Effector memory CD4-positive, alpha-beta T cell (primary cell): Measurements from ENCODE around the gene DPT.

Experiments
- DNase-seq, 3 donors: peaks; one replicate each; pipeline ENCODE4 v3.0.0-alpha.2; 2020
- H3K27ac ChIP-seq: 2 replicates; pipeline ENCODE4 v1.7.0; 2013; ENCODE audit warnings: mild to moderate bottlenecking, low read length, moderate library complexity; ENCODE audit not compliant: insufficient read depth, poor library complexity, severe bottlenecking
- H3K27me3 ChIP-seq: replicated peaks from 2 replicates; pipeline ENCODE4 v1.7.0; 2013; ENCODE audit warnings: mild to moderate bottlenecking, low read length; ENCODE audit not compliant: insufficient read depth, control insufficient read depth, poor library complexity, severe bottlenecking
- H3K36me3 ChIP-seq: 2 replicates; pipeline ENCODE4 v1.7.0; 2013; ENCODE audit warnings: mild to moderate bottlenecking, low read length, moderate library complexity; ENCODE audit not compliant: control insufficient read depth, insufficient read depth
- H3K4me1 ChIP-seq: 2 replicates; pipeline ENCODE4 v1.7.0; 2013; ENCODE audit warnings: low read length, mild to moderate bottlenecking; ENCODE audit not compliant: control insufficient read depth, insufficient read depth, poor library complexity, severe bottlenecking
- H3K4me3 ChIP-seq: 2 replicates; pipeline ENCODE4 v1.7.0; 2013; ENCODE audit warnings: low read length, low read depth, mild to moderate bottlenecking; ENCODE audit not compliant: insufficient read depth, poor library complexity, severe bottlenecking
- H3K9me3 ChIP-seq: 2 replicates; pipeline ENCODE4 v1.7.0; 2013; ENCODE audit warnings: mild to moderate bottlenecking, low read length, moderate library complexity; ENCODE audit not compliant: control insufficient read depth

Gene DPT

DNA sequence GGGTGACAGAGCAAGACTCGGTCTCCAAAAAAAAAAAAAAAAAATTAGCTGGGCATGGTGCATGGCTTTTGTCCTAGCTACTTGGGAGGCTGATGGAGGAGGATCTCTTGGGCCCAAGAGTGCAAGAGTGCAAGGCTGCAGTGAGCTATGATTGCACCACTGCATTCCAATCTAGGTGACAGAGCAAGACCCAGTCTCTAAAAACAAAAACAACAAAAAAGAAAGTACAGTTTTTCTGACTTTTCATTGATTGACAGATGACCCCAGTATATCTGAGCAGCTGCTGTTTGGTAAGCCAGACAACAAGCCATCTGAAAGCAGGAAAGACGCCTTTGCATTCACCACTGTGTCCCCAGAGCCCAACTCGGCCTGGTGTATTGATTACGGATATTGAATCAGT is 10.9 kb upstream of the DPT start:
- H3K9me3 ChIP-seq, result no peaks in the 10 kb centered on the region
- H3K4me3 ChIP-seq, result no peak overlapping the region
- no peak overlapping the region for H3K27ac ChIP-seq
- DNase-seq, result no peak
- no peaks in the 10 kb centered on the region for H3K4me1 ChIP-seq
- no peaks in the 10 kb centered on the region for H3K36me3 ChIP-seq
- no peaks in the 10 kb centered on the region for H3K27me3 ChIP-seq

GRCh38 chr1:168736520-168736919 is 7.5 kb upstream of the DPT start:
- Histone ChIP-seq H3K4me1 (no peaks in the 10 kb centered on the region), H3K27me3 (no peaks in the 10 kb centered on the region), H3K27ac (no peak overlapping the region), H3K4me3 (no peak overlapping the region), H3K9me3 (no peaks in the 10 kb centered on the region), H3K36me3 (no peaks in the 10 kb centered on the region)
- no peak for DNase-seq

- Histone ChIP-seq H3K9me3 (no peaks in the 10 kb centered on the region), H3K4me3 (no peak overlapping the region), H3K27me3 (no peaks in the 10 kb centered on the region), H3K4me1 (no peaks in the 10 kb centered on the region), H3K27ac (no peak overlapping the region), H3K36me3 (no peaks in the 10 kb centered on the region)
- no peak for DNase-seq
Observed at GRCh38 chr1:168735974-168736373, 7.0 kb upstream of the DPT start.

DNA sequence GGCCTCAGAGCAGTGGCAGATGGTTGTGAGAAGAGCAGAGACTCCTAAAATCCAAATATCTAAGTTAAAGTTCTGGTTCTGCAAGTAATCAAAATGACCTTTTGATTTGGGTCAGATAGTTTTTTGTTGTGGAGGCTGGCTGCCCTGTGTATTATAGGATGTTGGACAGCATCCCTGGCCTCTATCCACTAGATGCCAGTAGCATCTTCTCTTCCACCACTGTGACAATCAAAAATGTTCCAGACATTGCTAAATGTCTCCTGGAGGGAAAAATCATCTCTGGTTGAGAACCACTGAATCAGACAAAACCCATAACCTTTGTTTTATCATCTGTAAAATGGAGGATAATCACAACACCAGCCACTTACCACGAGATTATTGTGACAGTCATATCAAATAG is 5.9 kb upstream of the DPT start:
- Histone ChIP-seq H3K9me3 (no peaks in the 10 kb centered on the region), H3K4me1 (no peaks in the 10 kb centered on the region), H3K27me3 (no peaks in the 10 kb centered on the region), H3K36me3 (no peaks in the 10 kb centered on the region), H3K27ac (no peak overlapping the region), H3K4me3 (no peak overlapping the region)
- DNase-seq, result no peak

GRCh38 chr1:168734271-168734670 is 5.3 kb upstream of the DPT start:
- Histone ChIP-seq H3K4me1 (no peaks in the 10 kb centered on the region), H3K36me3 (no peaks in the 10 kb centered on the region), H3K27ac (no peak overlapping the region), H3K9me3 (no peaks in the 10 kb centered on the region), H3K4me3 (no peak overlapping the region), H3K27me3 (no peaks in the 10 kb centered on the region)
- no peak for DNase-seq

DNA sequence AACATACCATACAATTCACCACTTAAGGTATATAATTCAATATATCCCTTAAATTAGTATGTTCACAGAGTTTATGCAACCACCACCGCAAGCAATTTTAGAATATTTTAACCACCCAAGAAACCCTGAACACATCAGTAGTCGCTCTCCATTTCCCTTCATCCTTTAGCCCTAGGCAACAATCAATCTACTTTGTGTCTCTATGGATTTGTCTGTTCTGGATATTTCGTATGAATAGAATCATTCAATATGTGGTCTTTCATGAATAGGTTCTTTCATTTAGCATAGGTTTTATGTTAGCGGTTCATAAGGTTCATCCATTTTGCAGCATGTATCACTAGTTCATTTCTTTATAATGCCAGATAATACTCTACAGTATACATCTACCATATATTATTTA is 4.2 kb upstream of the DPT start:
- Histone ChIP-seq H3K4me1 (no peaks in the 10 kb centered on the region), H3K9me3 (no peaks in the 10 kb centered on the region), H3K27me3 (no peaks in the 10 kb centered on the region), H3K36me3 (no peaks in the 10 kb centered on the region), H3K4me3 (no peak overlapping the region), H3K27ac (no peak overlapping the region)
- no peak for DNase-seq

GRCh38 chr1:168732736-168733135 is 3.7 kb upstream of the DPT start:
- Histone ChIP-seq H3K27me3 (no peaks in the 10 kb centered on the region), H3K4me3 (no peak overlapping the region), H3K27ac (no peak overlapping the region), H3K36me3 (no peaks in the 10 kb centered on the region), H3K9me3 (no peaks in the 10 kb centered on the region), H3K4me1 (no peaks in the 10 kb centered on the region)
- no peak for DNase-seq

- no peak overlapping the region for H3K27ac ChIP-seq
- no peaks in the 10 kb centered on the region for H3K4me1 ChIP-seq
- DNase-seq, result no peak
- H3K27me3 ChIP-seq, result no peaks in the 10 kb centered on the region
- H3K4me3 ChIP-seq, result no peak overlapping the region
- H3K9me3 ChIP-seq, result no peaks in the 10 kb centered on the region
- no peaks in the 10 kb centered on the region for H3K36me3 ChIP-seq
Observed at GRCh38 chr1:168731244-168731953, 2.4 kb upstream of the DPT start.

DNA sequence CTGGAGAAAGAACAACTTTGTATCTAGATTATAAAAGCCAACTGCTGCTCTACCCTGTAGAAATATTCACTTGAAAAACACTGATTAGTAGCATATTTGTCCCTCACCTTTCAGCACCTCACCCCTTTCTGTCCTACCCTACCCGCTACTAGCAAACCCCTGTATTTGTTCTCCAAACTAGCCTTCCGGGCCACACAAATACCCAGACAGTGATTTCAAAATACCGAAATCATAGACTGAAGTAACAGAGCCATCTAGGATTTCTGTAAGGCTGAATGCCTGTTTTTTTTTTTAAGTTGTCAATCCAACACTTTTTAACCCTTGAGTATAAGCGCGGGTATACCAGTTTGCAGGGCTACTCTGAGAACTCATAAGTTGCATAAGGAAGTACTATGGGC is 398 bp upstream of the DPT start:
- Histone ChIP-seq H3K36me3 (no peaks in the 10 kb centered on the region), H3K27me3 (no peaks in the 10 kb centered on the region), H3K27ac (no peak overlapping the region), H3K9me3 (no peaks in the 10 kb centered on the region), H3K4me1 (no peaks in the 10 kb centered on the region), H3K4me3 (no peak overlapping the region)
- no peak for DNase-seq

- no peak for DNase-seq
- H3K4me3 ChIP-seq, result no peak overlapping the region
- H3K36me3 ChIP-seq, result no peaks in the 10 kb centered on the region
- no peaks in the 10 kb centered on the region for H3K4me1 ChIP-seq
- H3K9me3 ChIP-seq, result no peaks in the 10 kb centered on the region
- H3K27me3 ChIP-seq, result no peaks in the 10 kb centered on the region
- H3K27ac ChIP-seq, result no peak overlapping the region
Observed at GRCh38 chr1:168726719-168727118, 2.3 kb downstream of the DPT start.
